Mesodermal cell (in vitro differentiated cells): ENCODE data around the gene FAM177A1.
"Not testable (repeated sequence)": the region's sequence is repeated elsewhere in the genome, so short reads cannot be mapped to it uniquely, and the experiment has no call there.

ENCODE experiments used
- H3K27ac ChIP-seq: 2 replicates; pipeline ENCODE4 v1.7.0; 2013; ENCODE audit warnings: mild to moderate bottlenecking, low read depth, low read length, moderate library complexity; ENCODE audit not compliant: severe bottlenecking
- H3K36me3 ChIP-seq: 2 replicates; pipeline ENCODE4 v1.7.1; 2013; ENCODE audit warnings: mild to moderate bottlenecking, low read length, moderate library complexity; ENCODE audit not compliant: control insufficient read depth, insufficient read depth
- H3K4me1 ChIP-seq: one replicate; pipeline ENCODE4 v1.7.1; 2013; ENCODE audit warnings: mild to moderate bottlenecking, low read length; ENCODE audit not compliant: insufficient read depth, control insufficient read depth, poor library complexity, severe bottlenecking
- H3K4me3 ChIP-seq: 2 replicates; pipeline ENCODE4 v1.7.0; 2013; ENCODE audit warnings: low read length, control low read depth, mild to moderate bottlenecking; ENCODE audit not compliant: insufficient read depth, poor library complexity, severe bottlenecking; ENCODE audit errors: extremely low read depth
- H3K9me3 ChIP-seq: 2 replicates; pipeline ENCODE4 v1.7.1; 2013; ENCODE audit warnings: mild to moderate bottlenecking, low read length, moderate library complexity; ENCODE audit not compliant: control insufficient read depth
- WGBS, 2 experiments: methylation state at CpG; one replicate each; pipeline ENCODE4 v1.1.5; 2013; ENCODE audit warnings: missing lambda C conversion rate in 2 of 2; ENCODE audit not compliant: insufficient coverage in 2 of 2; 5-methylcytosine and 5-hydroxymethylcytosine counted together

Gene FAM177A1

GRCh38 chr14:35088514-35088913, 42.4 kb downstream of the FAM177A1 start:
- Histone ChIP-seq H3K4me1 (no peaks in the 10 kb centered on the region), H3K36me3 (peaks cover 81% of the 10 kb centered on the region), H3K27ac (no peak overlapping the region), H3K4me3 (no peak overlapping the region), H3K9me3 (no peaks in the 10 kb centered on the region)
- no CpG with 5 or more reads among the region's 2 CpGs for WGBS, 2 experiments

- not testable (repeated sequence) for H3K4me1 ChIP-seq, H3K4me3 ChIP-seq, H3K9me3 ChIP-seq, H3K27ac ChIP-seq
- peaks cover 88% of the 10 kb centered on the region for H3K36me3 ChIP-seq
- WGBS, 2 experiments: 93 to 94% methylated on average over 6 of the region's 6 CpGs
Measured at GRCh38 chr14:35094645-35095044, 48.6 kb downstream of the FAM177A1 start.

DNA sequence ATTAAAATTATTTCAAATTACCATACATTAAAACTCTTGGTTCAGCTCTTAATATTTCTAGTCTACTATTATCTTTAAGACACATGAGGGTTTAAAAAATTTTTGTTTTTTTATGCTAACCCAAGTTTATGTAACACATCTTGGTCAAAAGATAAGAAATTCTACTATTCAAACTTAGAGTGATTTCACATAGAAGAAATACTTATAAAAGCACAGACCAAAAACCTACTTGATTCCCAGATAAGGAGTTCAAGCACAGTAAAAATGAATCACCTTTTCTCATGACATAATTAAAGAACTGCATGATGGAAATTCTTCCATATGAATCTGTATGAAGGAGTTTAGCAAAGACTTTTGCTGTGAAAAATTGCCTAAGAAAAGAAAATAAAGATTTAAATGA, 61.8 kb downstream of the FAM177A1 start:
- H3K9me3 ChIP-seq: peaks cover 4% of the 10 kb centered on the region
- H3K27ac ChIP-seq: no peak overlapping the region
- no peaks in the 10 kb centered on the region for H3K4me1 ChIP-seq
- peaks cover 82% of the 10 kb centered on the region for H3K36me3 ChIP-seq
- no peak overlapping the region for H3K4me3 ChIP-seq

DNA sequence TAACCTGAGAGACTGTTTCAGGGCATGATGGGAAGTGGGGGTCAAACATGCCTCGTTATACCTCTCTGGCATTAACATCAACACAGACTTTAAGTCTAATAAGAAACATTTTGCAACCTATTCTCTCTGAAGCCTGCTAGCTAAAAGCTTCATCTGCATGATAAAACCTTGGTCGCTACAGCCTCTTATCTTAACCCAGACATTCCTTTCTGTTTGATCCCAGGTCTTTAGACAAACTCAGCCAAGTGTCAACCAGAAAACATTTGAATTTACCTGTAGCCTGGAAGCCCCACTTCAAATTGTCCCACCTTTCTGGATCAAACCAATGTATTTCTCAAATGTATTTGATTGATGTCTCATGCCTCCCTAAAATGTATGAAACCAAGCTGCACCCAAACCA, 66.6 kb downstream of the FAM177A1 start:
- no peak overlapping the region for H3K27ac ChIP-seq
- no peak overlapping the region for H3K4me3 ChIP-seq
- no peaks in the 10 kb centered on the region for H3K4me1 ChIP-seq
- 69 to 72% methylated on average over 2 of the region's 2 CpGs for WGBS, 2 experiments
- H3K9me3 ChIP-seq: peaks cover 4% of the 10 kb centered on the region
- peaks cover 74% of the 10 kb centered on the region for H3K36me3 ChIP-seq

DNA sequence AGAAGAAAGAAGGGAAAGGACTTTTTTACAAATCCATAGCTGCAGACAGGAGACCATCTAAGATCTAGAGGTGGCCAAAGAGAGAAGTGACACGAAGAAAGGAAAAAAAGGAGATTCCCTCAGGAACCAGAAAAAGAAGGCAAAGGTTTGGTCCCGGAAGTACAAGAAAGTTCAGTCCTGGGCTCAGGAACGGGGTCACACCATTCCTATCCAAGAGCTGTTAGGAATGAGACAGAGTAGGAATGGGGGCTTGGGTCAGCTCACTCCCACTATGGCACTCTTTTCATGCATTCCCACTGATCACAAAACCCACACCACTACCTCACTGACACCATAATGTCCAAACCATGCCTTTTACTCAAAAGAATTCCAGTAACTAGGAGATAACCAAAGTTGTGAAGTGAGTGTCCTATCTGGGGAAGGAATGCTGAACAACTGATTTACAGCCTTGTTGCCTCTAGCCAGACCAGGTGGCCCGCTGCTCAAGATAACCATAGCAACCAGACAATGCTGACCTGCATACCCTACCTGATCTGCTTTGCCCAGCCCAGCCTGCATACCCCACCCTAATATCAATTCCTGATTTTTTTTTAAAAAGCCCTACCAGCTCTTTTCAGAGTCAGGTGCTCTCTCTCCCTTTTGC, 67.4 kb downstream of the FAM177A1 start:
- Histone ChIP-seq H3K27ac (no peak overlapping the region), H3K9me3 (peaks cover 4% of the 10 kb centered on the region), H3K36me3 (peaks cover 71% of the 10 kb centered on the region), H3K4me3 (no peak overlapping the region), H3K4me1 (no peaks in the 10 kb centered on the region)
- WGBS, 2 experiments: 87 to 100% methylated on average over 2 to 3 of the region's 4 CpGs

- no peak overlapping the region for H3K4me3 ChIP-seq
- no peak overlapping the region for H3K27ac ChIP-seq
- WGBS, 2 experiments: no CpG with 5 or more reads among the region's 2 CpGs
- no peaks in the 10 kb centered on the region for H3K4me1 ChIP-seq
- peaks cover 69% of the 10 kb centered on the region for H3K36me3 ChIP-seq
- H3K9me3 ChIP-seq: peaks cover 4% of the 10 kb centered on the region
Measured at GRCh38 chr14:35114036-35114435, 68.0 kb downstream of the FAM177A1 start.

DNA sequence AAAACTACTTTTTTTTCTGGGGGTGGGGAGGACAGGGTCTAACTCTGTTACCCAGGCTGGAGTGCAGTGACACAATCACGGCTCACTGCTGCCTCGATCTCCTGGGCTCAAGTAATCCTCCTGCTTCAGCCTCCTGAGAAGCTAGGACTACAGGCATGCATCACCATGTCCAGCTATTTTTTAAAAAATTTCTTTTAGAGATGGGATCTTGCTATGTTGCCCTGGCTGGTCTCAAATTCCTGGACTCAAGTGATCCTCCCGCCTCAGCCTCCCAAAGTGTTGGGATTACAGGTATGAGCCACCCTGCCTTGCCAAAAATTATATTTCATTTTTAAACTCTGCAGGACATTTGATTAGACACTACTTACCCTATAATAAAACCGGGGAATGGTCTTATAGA, 70.2 kb downstream of the FAM177A1 start:
- Histone ChIP-seq H3K4me1 (no peaks in the 10 kb centered on the region), H3K36me3 (peaks cover 56% of the 10 kb centered on the region), H3K27ac (no peak overlapping the region), H3K9me3 (peaks cover 4% of the 10 kb centered on the region), H3K4me3 (no peak overlapping the region)
- 95 to 100% methylated on average over 3 of the region's 4 CpGs for WGBS, 2 experiments

DNA sequence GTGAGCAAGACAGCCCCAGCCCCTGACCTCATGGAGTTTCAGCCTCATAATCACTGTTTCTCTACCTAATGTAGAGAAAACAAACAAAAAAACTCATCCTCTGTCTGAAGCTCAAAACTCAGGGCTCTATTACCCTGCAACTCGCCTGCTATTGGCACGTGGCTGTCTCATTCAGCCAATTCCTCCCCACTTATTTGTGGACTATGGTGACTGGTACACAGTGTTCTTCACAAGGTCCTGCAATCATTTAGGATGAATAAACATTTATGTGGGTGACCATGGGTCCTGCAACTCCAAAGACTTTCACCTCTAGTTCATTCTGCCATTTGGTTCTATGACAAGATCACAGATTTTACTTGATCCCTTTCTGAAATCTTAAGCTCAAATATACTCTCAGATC, 71.0 kb downstream of the FAM177A1 start:
- 100% methylated on average over 2 of the region's 2 CpGs; no CpG with 5 or more reads in 1 of the 2 experiments for WGBS, 2 experiments
- Histone ChIP-seq H3K4me1 (no peaks in the 10 kb centered on the region), H3K36me3 (peaks cover 47% of the 10 kb centered on the region), H3K4me3 (no peak overlapping the region), H3K9me3 (no peaks in the 10 kb centered on the region), H3K27ac (no peak overlapping the region)

DNA sequence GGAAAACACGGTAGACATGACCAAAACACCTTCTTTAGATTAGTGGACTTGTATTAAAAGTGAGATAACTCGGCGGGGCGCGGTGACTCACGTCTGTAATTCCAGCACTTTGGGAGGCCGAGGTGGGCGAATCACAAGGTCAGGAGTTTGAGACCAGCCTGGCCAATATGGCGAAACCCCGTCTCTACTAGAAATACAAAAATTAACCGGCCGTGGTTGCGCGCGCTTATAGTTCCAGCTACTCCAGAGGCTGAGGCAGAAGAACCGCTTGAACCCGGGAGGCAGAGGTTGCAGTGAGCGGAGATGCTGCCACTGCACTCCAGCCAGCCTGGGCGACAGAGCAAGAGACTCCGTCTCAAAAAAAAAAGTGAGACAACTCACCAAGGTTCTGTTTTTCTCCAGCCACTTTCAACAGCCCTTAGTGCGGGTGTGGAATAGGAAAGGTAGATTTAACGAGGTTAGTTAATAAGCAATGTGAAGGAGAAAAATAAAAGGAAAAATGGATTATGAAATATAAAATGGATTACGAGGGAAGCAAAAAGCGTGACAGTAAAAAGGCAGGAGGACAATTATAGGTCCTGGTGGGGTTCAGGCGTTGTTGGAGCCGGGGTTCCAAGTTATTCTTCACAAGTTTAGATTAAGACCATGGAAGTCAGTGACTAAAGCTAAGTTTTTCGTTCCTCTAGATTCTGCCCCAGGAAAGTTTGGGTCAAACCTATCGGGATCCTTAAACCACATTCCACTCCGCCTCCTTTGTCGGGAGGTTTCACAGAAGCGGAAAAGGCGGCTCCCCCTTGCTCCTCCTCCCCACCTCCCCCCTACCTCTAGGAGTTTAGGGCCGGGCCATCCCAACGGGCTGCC, 75.2 kb downstream of the FAM177A1 start:
- 36 to 44% methylated on average over 30 to 33 of the region's 34 CpGs for WGBS, 2 experiments
- Histone ChIP-seq H3K9me3 (no peaks in the 10 kb centered on the region), H3K4me3 (peak overlapping the region; percentile 71), H3K27ac (peak overlapping the region; percentile 98), H3K4me1 (peaks cover 6% of the 10 kb centered on the region), H3K36me3 (peaks cover 14% of the 10 kb centered on the region)

DNA sequence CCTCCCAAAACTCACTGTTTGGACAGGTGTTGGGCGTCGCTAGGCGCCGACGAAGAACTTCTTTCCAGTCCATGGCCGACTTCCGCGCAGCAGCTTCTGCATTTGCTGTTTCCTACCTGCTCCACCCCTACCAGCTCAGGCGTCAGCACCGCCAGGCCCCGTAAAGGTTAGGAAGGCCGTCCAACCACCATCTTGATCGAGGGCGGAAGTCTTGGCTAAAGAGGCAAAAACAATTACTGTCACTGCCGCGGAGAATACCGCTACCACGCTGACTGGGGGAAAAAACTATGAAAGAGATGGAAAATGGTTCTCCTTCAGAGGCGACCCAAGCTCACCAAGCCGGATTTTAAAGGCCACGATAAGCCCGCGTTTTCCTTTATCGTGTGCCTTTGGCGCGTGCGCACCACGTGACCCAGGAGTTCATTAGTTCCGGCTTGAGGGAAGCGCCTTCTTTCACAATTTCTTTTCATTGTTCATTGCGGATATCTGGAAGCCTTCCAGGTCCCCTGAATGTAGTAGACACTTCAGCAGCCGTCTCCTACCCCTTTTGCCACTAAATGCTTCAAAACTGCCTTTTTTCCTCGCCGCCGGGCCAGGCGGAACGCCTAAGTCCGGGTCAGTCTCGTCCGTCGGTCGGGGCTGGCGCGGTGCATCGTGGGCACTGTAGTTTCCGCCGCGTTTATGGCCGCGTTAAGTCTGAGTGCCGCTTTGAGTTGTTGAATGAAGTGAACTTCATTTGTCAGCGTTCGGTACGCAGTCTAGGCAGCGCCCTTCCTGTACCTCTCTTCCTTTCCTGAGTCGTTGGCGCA, 76.0 kb downstream of the FAM177A1 start, which contains the start of the genes PPP2R3C and PRORP:
PPP2R3C (minus strand) TSS at position 104 of the 809 bp plus-strand sequence; CDS start at position 73, 31 bp downstream.
PRORP (plus strand) TSS at position 666 of the 809 bp plus-strand sequence. CDS start 694 bp downstream, outside the sequence.
- Histone ChIP-seq H3K27ac (peak within 1 kb of the TSS; percentile 98), H3K36me3 (peaks cover 16% of the 10 kb centered on the region), H3K4me3 (peak within 1 kb of the TSS; percentile 71), H3K9me3 (no peaks in the 10 kb centered on the region), H3K4me1 (peaks cover 6% of the 10 kb centered on the region)
- 0% methylated on average over 46 to 50 of the region's 57 CpGs for WGBS, 2 experiments
